ENCODE data around the gene GARS1.

The GARS1 gene

GRCh38 chr7:30660331-30661255, 65.9 kb downstream of the GARS1 start:
- Mint-ChIP-seq H3K4me3 (no peak overlapping the region), H3K27ac (no peak overlapping the region), H3K36me3 (ENCODE audit: low read depth) (no peaks in the 10 kb centered on the region), H3K9me3 (no peaks in the 10 kb centered on the region), H3K27me3 (ENCODE audit: low read depth) (no peaks in the 10 kb centered on the region), H3K4me1 (ENCODE audit: low read depth) (no peaks in the 10 kb centered on the region)
- DNase-seq (ENCODE audit: low spot score): no peak

- H3K4me3 Mint-ChIP-seq: no peak overlapping the region
- no peaks in the 10 kb centered on the region for H3K27me3 Mint-ChIP-seq (ENCODE audit: low read depth)
- no peak overlapping the region for H3K27ac Mint-ChIP-seq
- no peaks in the 10 kb centered on the region for H3K4me1 Mint-ChIP-seq (ENCODE audit: low read depth)
- no peaks in the 10 kb centered on the region for H3K9me3 Mint-ChIP-seq
- no peaks in the 10 kb centered on the region for H3K36me3 Mint-ChIP-seq (ENCODE audit: low read depth)
- DNase-seq (ENCODE audit: low spot score): no peak
Measured at GRCh38 chr7:30661926-30662325, 67.2 kb downstream of the GARS1 start.

- H3K4me3 Mint-ChIP-seq: no peak overlapping the region
- H3K36me3 Mint-ChIP-seq (ENCODE audit: low read depth): no peaks in the 10 kb centered on the region
- H3K27ac Mint-ChIP-seq: no peak overlapping the region
- no peak for DNase-seq (ENCODE audit: low spot score)
- no peaks in the 10 kb centered on the region for H3K9me3 Mint-ChIP-seq
- H3K4me1 Mint-ChIP-seq (ENCODE audit: low read depth): no peaks in the 10 kb centered on the region
- no peaks in the 10 kb centered on the region for H3K27me3 Mint-ChIP-seq (ENCODE audit: low read depth)
Measured at GRCh38 chr7:30662431-30662939, 67.8 kb downstream of the GARS1 start.

GRCh38 chr7:30663414-30663813, 68.7 kb downstream of the GARS1 start:
- Mint-ChIP-seq H3K27me3 (ENCODE audit: low read depth) (no peaks in the 10 kb centered on the region), H3K36me3 (ENCODE audit: low read depth) (no peaks in the 10 kb centered on the region), H3K9me3 (no peaks in the 10 kb centered on the region)

GRCh38 chr7:30664184-30664885, 69.7 kb downstream of the GARS1 start:
- DNase-seq (ENCODE audit: low spot score): no peak
- no peaks in the 10 kb centered on the region for H3K27me3 Mint-ChIP-seq (ENCODE audit: low read depth)
- no peak overlapping the region for H3K4me3 Mint-ChIP-seq
- no peak overlapping the region for H3K27ac Mint-ChIP-seq
- H3K36me3 Mint-ChIP-seq (ENCODE audit: low read depth): no peaks in the 10 kb centered on the region
- no peaks in the 10 kb centered on the region for H3K4me1 Mint-ChIP-seq (ENCODE audit: low read depth)
- H3K9me3 Mint-ChIP-seq: no peaks in the 10 kb centered on the region

More at GRCh38 chr7:30663414-30663813, 68.7 kb downstream of the GARS1 start:
- Mint-ChIP-seq H3K4me3 (no peak overlapping the region), H3K4me1 (ENCODE audit: low read depth) (no peaks in the 10 kb centered on the region), H3K27ac (no peak overlapping the region)
- DNase-seq (ENCODE audit: low spot score): no peak

GRCh38 chr7:30665043-30665442, 70.4 kb downstream of the GARS1 start:
- Mint-ChIP-seq H3K9me3 (no peaks in the 10 kb centered on the region), H3K4me1 (ENCODE audit: low read depth) (no peaks in the 10 kb centered on the region), H3K36me3 (ENCODE audit: low read depth) (no peaks in the 10 kb centered on the region), H3K4me3 (no peak overlapping the region), H3K27ac (no peak overlapping the region), H3K27me3 (ENCODE audit: low read depth) (no peaks in the 10 kb centered on the region)
- DNase-seq (ENCODE audit: low spot score): no peak

GRCh38 chr7:30665449-30665848, 70.8 kb downstream of the GARS1 start:
- Mint-ChIP-seq H3K4me3 (no peak overlapping the region), H3K27me3 (ENCODE audit: low read depth) (no peaks in the 10 kb centered on the region), H3K4me1 (ENCODE audit: low read depth) (no peaks in the 10 kb centered on the region), H3K27ac (no peak overlapping the region), H3K36me3 (ENCODE audit: low read depth) (no peaks in the 10 kb centered on the region), H3K9me3 (no peaks in the 10 kb centered on the region)
- DNase-seq (ENCODE audit: low spot score): no peak

GRCh38 chr7:30667172-30667571, 72.5 kb downstream of the GARS1 start:
- Mint-ChIP-seq H3K27ac (no peak overlapping the region), H3K27me3 (ENCODE audit: low read depth) (no peaks in the 10 kb centered on the region), H3K4me1 (ENCODE audit: low read depth) (no peaks in the 10 kb centered on the region), H3K4me3 (no peak overlapping the region), H3K9me3 (no peaks in the 10 kb centered on the region), H3K36me3 (ENCODE audit: low read depth) (no peaks in the 10 kb centered on the region)
- DNase-seq (ENCODE audit: low spot score): no peak

GRCh38 chr7:30668102-30668501, 73.4 kb downstream of the GARS1 start:
- no peak for DNase-seq (ENCODE audit: low spot score)
- no peaks in the 10 kb centered on the region for H3K9me3 Mint-ChIP-seq
- H3K27me3 Mint-ChIP-seq (ENCODE audit: low read depth): no peaks in the 10 kb centered on the region
- H3K4me3 Mint-ChIP-seq: no peak overlapping the region
- H3K4me1 Mint-ChIP-seq (ENCODE audit: low read depth): no peaks in the 10 kb centered on the region
- H3K36me3 Mint-ChIP-seq (ENCODE audit: low read depth): no peaks in the 10 kb centered on the region
- no peak overlapping the region for H3K27ac Mint-ChIP-seq

GRCh38 chr7:30671793-30672465, 77.3 kb downstream of the GARS1 start:
- no peak overlapping the region for H3K27ac Mint-ChIP-seq
- H3K4me1 Mint-ChIP-seq (ENCODE audit: low read depth): no peaks in the 10 kb centered on the region
- no peaks in the 10 kb centered on the region for H3K9me3 Mint-ChIP-seq
- no peaks in the 10 kb centered on the region for H3K36me3 Mint-ChIP-seq (ENCODE audit: low read depth)
- no peak overlapping the region for H3K4me3 Mint-ChIP-seq
- H3K27me3 Mint-ChIP-seq (ENCODE audit: low read depth): peaks cover 2% of the 10 kb centered on the region
- no peak for DNase-seq (ENCODE audit: low spot score)

- H3K27me3 Mint-ChIP-seq (ENCODE audit: low read depth): peaks cover 16% of the 10 kb centered on the region
- no peak for DNase-seq (ENCODE audit: low spot score)
- no peaks in the 10 kb centered on the region for H3K9me3 Mint-ChIP-seq
- no peak overlapping the region for H3K4me3 Mint-ChIP-seq
- H3K36me3 Mint-ChIP-seq (ENCODE audit: low read depth): no peaks in the 10 kb centered on the region
- H3K4me1 Mint-ChIP-seq (ENCODE audit: low read depth): no peaks in the 10 kb centered on the region
- H3K27ac Mint-ChIP-seq: no peak overlapping the region
Measured at GRCh38 chr7:30674420-30674819, 79.7 kb downstream of the GARS1 start.

- no peaks in the 10 kb centered on the region for H3K4me1 Mint-ChIP-seq (ENCODE audit: low read depth)
- H3K27me3 Mint-ChIP-seq (ENCODE audit: low read depth): peaks cover 21% of the 10 kb centered on the region
- H3K9me3 Mint-ChIP-seq: no peaks in the 10 kb centered on the region
- no peak for DNase-seq (ENCODE audit: low spot score)
- H3K4me3 Mint-ChIP-seq: no peak overlapping the region
- no peak overlapping the region for H3K27ac Mint-ChIP-seq
- H3K36me3 Mint-ChIP-seq (ENCODE audit: low read depth): no peaks in the 10 kb centered on the region
Measured at GRCh38 chr7:30674876-30675275, 80.2 kb downstream of the GARS1 start.

GRCh38 chr7:30678805-30679204, 84.1 kb downstream of the GARS1 start:
- no peak overlapping the region for H3K27ac Mint-ChIP-seq
- DNase-seq (ENCODE audit: low spot score): no peak
- H3K36me3 Mint-ChIP-seq (ENCODE audit: low read depth): no peaks in the 10 kb centered on the region
- H3K27me3 Mint-ChIP-seq (ENCODE audit: low read depth): peaks cover 56% of the 10 kb centered on the region
- H3K4me1 Mint-ChIP-seq (ENCODE audit: low read depth): peaks cover 5% of the 10 kb centered on the region
- H3K9me3 Mint-ChIP-seq: no peaks in the 10 kb centered on the region
- H3K4me3 Mint-ChIP-seq: no peak overlapping the region

GRCh38 chr7:30679664-30680063, 85.0 kb downstream of the GARS1 start:
- Mint-ChIP-seq H3K27ac (no peak overlapping the region), H3K36me3 (ENCODE audit: low read depth) (no peaks in the 10 kb centered on the region), H3K4me1 (ENCODE audit: low read depth) (peaks cover 5% of the 10 kb centered on the region), H3K9me3 (no peaks in the 10 kb centered on the region), H3K4me3 (no peak overlapping the region), H3K27me3 (ENCODE audit: low read depth) (peaks cover 63% of the 10 kb centered on the region)
- no peak for DNase-seq (ENCODE audit: low spot score)

Data from T-helper 2 cell treated with Interferon-gamma antibody and Interleukin-4, amounts not matched to agents 5 μg/mL and 100 μg/mL, for 36 hours (primary cell).